Metanephros (tissue), 1 donor: ENCODE results near the gene FBP1. TPM values are rescaled to one million over a fixed set of nuclear protein-coding genes. Genes with fewer than 3 reads are reported as not detected.

Source experiments
- total RNA-seq: library from RNA; depleted of rRNA; stranded (reverse); fragments of >200 nt; gene quantifications from one replicate; pipeline ENCODE4 v1.2.3, GENCODE V29; 2014

FBP1 gene
- 17.7 TPM for total RNA-seq

GRCh38 chr9:94639061-94639998 lies at the start of gene FBP1:
FBP1 (minus strand) TSS chr9:94639518; CDS start chr9:94639310, 208 bp downstream.

GRCh38 chr9:94593459-94594345 lies 45.6 kb downstream of the FBP1 start, which contains the start of gene FBP2:
FBP2 (minus strand) TSS chr9:94593824; CDS start chr9:94593726, 98 bp downstream.

GRCh38 chr9:94554439-94555331 lies 84.6 kb downstream of the FBP1 start, which contains the start of gene PCAT7:
PCAT7 (plus strand) TSS chr9:94555083.

Other genes with a start within 250 kb of the FBP1 start
- gene PCAT7, start 84.4 kb downstream of the FBP1 start, total RNA-seq: 0.06 TPM
- gene FBP2, start 45.7 kb downstream of the FBP1 start, total RNA-seq: 26.9 TPM
- 133 TPM for gene AOPEP, start 87.2 kb upstream of the FBP1 start, total RNA-seq